ENCODE data around the gene NLRP5. TPM values are rescaled to one million over a fixed set of nuclear protein-coding genes. Genes with fewer than 3 reads are reported as not detected.
A peak's percentile ranks its signal among the peaks of the same experiment; 100 is the strongest.
"Not testable (repeated sequence)": the region's sequence is repeated elsewhere in the genome, so short reads cannot be mapped to it uniquely, and the experiment has no call there.

NLRP5 gene
- total RNA-seq, 2 donors from 2014 or later = not detected

DNA sequence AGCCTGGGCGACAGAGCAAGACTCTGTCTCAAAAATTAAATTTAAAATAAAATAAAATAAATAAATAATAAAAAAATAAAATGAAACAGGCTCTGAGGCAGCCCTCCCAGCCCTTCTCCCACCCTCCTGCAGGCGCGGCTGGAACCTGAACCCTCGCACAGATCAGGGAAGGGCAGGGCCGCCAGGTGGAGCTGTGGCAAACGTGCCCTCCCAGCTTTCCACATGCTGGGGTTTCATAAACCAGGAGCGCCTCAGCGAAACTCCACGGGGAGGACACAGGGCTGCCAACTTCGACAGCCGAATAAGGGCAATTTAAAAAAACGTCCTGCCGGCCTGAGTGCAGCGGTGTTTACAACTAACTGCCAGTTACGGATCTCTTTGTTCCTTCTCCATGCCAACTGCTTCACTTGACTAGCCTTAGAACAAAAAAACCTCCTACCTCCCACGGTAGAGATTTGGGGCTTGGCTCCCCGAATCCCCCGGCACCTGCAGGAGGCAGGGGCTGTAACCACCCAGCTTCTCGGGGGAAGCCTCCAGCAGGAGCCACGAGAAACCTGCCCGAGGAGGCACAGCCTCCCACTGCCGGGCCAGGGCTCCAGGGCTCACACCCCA lies 118.6 kb downstream of the NLRP5 start:
- no peaks in the 10 kb centered on the region for H3K9me3 Mint-ChIP-seq
- ATAC-seq (peak; percentile 74 to 79), DNase-seq (ENCODE audit: low spot score in 2 of 2) (peak in 1 of 2 donors; percentile 52)
- peak overlapping the region in 1 of 2 donors; percentile 67 for H3K27ac Mint-ChIP-seq
- peaks cover 0 to 5% of the 10 kb centered on the region in 2 donors for H3K36me3 Mint-ChIP-seq

DNA sequence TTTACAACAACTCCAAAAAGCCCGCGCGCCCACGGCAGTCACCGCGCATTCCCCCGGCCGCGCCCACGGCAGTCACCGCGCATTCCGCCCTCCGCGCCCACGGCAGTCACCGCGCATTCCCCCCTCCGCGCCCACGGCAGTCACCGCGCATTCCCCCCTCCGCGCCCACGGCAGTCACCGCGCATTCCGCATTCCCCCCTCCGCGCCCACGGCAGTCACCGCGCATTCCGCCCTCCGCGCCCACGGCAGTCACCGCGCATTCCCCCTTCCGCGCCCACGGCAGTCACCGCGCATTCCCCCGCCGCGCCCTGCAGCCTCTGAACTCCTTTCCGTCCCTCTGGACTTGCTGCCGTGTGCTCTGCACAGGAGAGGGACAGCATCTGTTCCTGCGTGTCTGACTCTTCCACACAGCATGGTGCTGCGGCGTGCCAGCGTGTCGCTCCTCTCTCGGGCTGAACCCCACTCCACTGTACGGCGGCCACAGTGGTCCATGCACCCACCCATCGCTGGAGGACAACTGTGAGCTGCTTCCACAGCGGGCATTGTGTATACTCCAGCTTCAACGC lies 119.3 kb downstream of the NLRP5 start:
- ATAC-seq; DNase-seq (ENCODE audit: low spot score in 2 of 2); H3K36me3 Mint-ChIP-seq; H3K9me3 Mint-ChIP-seq: not testable (repeated sequence)
- H3K27ac Mint-ChIP-seq = peak overlapping the region; percentile 65 to 67

DNA sequence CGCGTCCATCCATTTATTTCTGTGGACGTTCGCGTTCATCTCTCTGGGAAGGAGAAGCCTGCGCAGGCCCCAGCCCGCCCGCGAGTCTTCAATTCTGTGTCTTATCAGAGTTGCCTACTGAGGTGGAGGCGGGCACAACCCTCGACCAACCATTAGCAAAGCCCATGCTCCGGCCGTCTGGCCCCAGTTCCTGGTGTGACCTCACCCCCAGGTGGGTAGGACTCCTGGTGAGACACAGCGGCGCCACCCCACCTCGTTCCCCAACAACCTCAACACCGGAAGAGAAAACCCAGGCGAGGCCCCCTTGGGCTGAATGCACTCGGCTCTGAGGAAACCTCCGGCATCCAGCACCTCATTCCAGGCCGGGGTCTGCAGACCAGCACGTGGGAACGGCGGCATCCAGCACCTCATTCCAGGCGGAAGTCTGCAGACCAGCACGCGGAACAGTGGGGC lies 119.8 kb downstream of the NLRP5 start:
- ATAC-seq = no peak
- no peak for DNase-seq (ENCODE audit: low spot score in 2 of 2)
- H3K9me3 Mint-ChIP-seq = no peaks in the 10 kb centered on the region
- H3K36me3 Mint-ChIP-seq = peaks cover 0 to 5% of the 10 kb centered on the region in 2 donors
- peak overlapping the region; percentile 65 to 67 for H3K27ac Mint-ChIP-seq

DNA sequence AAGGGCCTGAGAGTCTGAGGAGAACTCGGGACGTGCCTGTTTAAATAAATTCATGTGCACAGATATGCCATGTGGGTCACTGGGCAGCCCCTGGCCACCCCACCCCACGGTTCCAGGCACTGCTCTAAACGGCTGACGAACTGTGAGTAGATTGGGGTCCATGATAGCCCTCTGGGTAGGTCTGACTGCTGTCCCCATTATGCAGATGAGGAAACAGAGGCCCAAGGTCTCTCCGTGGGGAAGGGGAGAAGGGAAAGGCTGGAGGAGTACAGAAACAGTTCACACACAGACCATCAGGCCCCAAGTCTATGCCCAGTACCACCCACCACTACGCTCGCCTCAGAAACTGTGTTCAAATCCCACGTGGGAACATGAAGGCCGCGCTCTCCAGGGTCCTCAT lies 120.4 kb downstream of the NLRP5 start:
- Mint-ChIP-seq H3K9me3 (no peaks in the 10 kb centered on the region), H3K27ac (no peak overlapping the region), H3K36me3 (peaks cover 0 to 5% of the 10 kb centered on the region in 2 donors)
- no peak for ATAC-seq
- no peak for DNase-seq (ENCODE audit: low spot score in 2 of 2)

DNA sequence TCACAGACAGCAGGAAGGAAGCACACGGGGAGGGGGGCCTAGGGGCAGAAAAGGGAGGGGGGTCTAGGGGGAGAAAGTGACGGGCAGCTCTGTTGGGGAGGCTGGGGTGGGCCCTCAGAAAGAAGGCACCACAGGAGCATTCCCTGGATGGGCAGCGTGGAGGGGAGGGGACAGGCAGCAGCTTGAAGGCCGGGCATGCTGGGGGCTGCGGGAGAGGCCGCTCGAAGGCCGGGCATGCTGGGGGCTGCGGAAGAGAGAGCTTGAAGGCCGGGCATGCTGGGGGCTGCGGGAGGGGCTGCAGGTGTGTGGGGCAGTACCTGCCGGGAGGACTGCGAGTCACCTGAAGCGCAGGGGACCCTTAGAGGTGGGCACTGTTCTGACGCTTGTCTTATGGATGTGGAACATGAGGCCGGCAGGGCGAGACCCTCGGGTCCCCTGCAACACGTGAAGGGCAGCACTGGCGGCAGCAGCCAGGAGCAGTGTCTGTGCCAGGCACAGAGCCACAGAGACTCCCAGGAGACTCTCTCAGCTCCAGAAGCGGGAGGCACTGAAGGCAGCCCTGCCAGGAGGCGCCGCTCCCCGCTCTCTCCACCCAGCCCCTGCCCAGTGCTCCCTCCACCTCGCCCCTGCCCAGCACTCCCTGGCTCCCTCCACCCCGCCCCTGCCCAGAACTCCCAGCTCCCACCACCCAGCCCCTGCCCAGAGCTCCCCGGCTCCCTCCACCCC lies 121.2 kb downstream of the NLRP5 start:
- DNase-seq (ENCODE audit: low spot score in 2 of 2) = no peak
- no peak for ATAC-seq
- H3K9me3 Mint-ChIP-seq = no peaks in the 10 kb centered on the region
- peaks cover 0 to 5% of the 10 kb centered on the region in 2 donors for H3K36me3 Mint-ChIP-seq
- H3K27ac Mint-ChIP-seq = peak overlapping the region in 1 of 2 donors; percentile 51

DNA sequence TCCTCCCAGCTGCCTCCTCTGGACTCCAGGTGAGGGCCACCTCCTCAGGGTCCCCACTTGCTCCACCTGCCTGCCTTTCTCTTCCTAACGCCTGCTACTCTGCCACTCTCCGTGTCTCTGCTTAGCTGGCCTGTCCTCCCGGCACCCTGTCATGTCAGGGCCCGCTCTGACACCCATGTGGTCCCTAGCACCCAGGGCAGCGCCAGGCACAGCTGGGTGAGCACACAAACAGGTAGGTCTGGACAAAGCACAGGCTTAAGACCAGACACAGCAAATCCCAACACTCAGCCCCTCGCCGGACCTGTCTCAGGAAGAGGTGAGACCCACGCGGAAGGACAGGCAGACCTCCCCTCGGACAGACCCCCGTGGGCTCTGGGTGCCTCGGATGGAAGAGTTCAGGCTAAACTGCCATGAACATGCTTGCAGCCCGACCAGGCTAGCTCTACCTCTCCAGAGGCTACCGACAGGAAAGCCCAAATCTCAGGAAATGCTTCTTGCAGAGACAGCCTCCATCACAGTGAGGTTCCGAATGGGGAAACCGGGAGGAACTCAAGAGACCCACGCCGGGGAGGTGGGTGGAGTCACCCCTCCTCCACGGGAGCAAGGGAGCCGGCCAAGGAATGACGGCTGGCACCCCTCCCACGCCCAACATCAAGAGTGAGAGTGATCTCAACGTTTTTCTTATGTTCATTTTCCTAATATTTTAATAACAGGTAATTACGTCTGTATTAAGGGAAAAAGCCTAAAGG lies 122.0 kb downstream of the NLRP5 start:
- Mint-ChIP-seq H3K27ac (peak overlapping the region; percentile 51 to 93), H3K36me3 (peaks cover 0 to 5% of the 10 kb centered on the region in 2 donors), H3K9me3 (no peaks in the 10 kb centered on the region)
- no peak for ATAC-seq
- no peak for DNase-seq (ENCODE audit: low spot score in 2 of 2)

DNA sequence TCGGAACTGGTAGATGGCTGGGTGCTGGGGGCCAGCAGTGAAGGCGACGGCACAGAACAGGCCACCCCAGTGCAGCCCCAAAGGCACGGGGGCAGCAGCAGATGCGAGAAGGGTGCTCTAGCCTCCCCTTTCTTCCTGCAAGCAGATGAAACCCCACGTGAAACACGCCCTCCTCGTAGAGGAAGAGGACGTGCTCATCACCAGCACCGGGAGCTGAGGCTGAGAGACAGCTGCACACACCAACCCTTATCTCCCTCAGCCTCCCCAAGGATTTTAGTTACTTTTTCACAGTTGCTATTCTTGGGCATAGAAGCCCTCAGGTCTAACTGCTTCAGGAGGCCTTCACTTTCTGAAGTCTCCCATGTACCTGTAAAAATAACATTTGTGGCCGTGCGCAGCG lies 122.7 kb downstream of the NLRP5 start:
- Mint-ChIP-seq H3K9me3 (no peaks in the 10 kb centered on the region), H3K27ac (no peak overlapping the region), H3K36me3 (peaks cover 0 to 5% of the 10 kb centered on the region in 2 donors)
- DNase-seq (ENCODE audit: low spot score in 2 of 2) = no peak
- no peak for ATAC-seq

DNA sequence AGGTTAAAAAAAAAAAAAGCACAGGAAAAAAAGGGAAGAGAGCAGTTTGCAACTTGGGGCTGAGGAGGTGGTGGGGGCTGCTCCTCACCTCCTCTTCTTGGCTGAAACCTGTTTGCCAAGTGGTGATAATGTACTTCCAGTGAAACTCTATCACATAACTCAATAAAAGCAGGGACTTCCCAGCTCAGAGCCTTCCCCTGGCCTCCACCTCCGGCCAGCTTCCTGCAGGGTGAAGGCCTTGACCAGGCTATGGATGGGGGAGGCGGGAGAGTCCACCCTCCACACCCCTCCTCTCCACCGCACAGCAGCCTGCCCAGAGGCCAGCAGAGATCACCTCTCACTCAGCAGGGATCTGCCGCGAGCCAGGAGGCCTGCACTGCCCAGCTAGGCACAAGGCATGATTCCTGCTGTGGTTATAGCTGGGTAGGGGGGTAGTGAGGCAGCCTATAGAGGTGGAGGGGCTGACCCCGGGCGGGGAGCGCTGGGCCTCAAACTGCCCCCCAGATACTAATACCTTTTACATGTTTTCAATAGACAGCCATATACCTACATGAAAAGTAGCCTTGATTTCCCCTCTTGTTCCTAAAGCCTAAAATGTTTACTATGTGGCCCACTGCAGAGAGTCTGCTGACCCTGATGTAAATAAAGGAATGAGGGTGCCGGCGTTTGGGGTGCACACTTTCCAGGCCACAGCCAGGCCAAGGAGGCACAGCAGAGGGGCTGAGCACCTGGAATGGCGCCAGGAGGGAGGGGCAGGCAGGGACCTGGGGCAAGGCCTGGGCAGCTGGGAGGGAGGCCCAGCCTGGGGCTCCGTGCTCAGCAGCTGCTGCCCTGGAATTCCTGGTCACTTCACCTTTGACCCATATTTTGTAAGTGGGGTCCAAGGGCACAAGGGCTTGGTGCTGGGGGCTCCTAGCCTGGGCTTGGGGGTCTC lies 124.2 kb downstream of the NLRP5 start:
- H3K27ac Mint-ChIP-seq = peak overlapping the region in 1 of 2 donors; percentile 51
- H3K36me3 Mint-ChIP-seq = peaks cover 0 to 5% of the 10 kb centered on the region in 2 donors
- no peak for ATAC-seq
- no peaks in the 10 kb centered on the region for H3K9me3 Mint-ChIP-seq
- DNase-seq (ENCODE audit: low spot score in 2 of 2) = no peak

Other genes starting within 250 kb of the NLRP5 start
- under 1 TPM in 1 of 2 donors, not detected in 1; 0.09 TPM for gene NLRP9, start 248.4 kb upstream of the NLRP5 start, total RNA-seq
- gene RFPL4A, start 227.7 kb upstream of the NLRP5 start, total RNA-seq = not detected
- not detected for gene RFPL4AL1, start 217.7 kb upstream of the NLRP5 start, total RNA-seq
- under 1 TPM in 1 of 2 donors, not detected in 1; 0.08 TPM for gene NLRP11, start 154.8 kb upstream of the NLRP5 start, total RNA-seq
- not detected for gene NLRP4, start 150.2 kb upstream of the NLRP5 start, total RNA-seq
- gene NLRP13, start 54.4 kb upstream of the NLRP5 start, total RNA-seq = not detected
- not detected for gene NLRP8, start 38.9 kb upstream of the NLRP5 start, total RNA-seq
- gene ZNF787, start 134.5 kb downstream of the NLRP5 start, total RNA-seq = 10 to 100 TPM; 32.2 to 32.5 TPM
- gene ZNF444, start 154.5 kb downstream of the NLRP5 start, total RNA-seq = 10 to 100 TPM; 25.9 to 37.3 TPM
- not detected for gene GALP, start 189.2 kb downstream of the NLRP5 start, total RNA-seq
- not detected for gene ZSCAN5B, start 211.0 kb downstream of the NLRP5 start, total RNA-seq
- not detected for gene ZSCAN5C, start 215.5 kb downstream of the NLRP5 start, total RNA-seq

All from activated naive CD4-positive, alpha-beta T cell treated with anti-CD3 and anti-CD28 coated beads, Interleukin-2, amount 50 U/mL, for 72 hours (primary cell).